Measurements from ENCODE around the gene MGAT5.

MGAT5 gene

DNA sequence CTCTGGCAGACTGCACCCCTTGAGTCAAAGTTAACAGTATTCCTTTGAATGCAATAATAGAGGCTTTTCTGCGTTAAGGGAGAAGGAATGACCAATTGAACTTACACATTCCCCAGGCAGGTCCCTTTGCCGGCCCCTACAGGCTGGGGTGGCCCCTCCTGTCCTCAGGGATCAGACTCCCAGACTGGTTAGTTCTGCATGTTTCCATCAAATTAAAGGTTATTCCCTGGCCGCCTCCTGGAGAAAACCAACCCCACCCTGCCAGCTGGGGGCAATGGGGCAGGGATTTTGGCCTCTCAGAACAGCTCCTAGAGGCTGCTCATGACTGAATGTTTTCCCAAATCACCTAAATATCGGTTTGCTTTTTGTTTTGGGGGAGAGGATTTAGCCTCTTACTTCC, 199.6 kb downstream of the MGAT5 start (continued):
- no peak for TF ChIP-seq CREB5 (CRISPR knock-in tag; IDR thresholded peaks at IDR 0.05; ENCODE audit: low read depth)

DNA sequence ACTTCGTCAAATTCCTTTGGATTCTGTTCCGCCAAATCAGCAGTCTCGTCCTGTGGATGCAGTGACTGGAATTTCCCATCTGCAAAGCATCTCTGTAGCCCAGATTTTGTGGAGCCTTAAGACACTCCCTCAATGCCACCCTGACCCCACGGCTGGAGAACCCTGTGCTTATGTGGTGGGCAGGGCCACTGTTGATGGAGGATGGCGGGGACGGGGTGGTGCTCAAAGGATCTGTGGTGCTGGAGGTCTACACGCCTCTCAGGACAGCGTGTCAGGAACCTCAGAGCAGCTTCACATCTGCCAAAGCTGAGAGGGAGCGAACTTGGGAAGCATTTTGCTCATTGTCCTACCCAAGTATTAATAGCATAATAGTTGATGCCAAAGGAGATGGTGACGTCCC, 200.1 kb downstream of the MGAT5 start:
- TF ChIP-seq ZNF565 (CRISPR knock-in tag; conservative IDR thresholded peaks at IDR 0.05; ENCODE audit: low read depth) (no peak), ZC3H10 (CRISPR knock-in tag; IDR thresholded peaks at IDR 0.05) (no peak), PPARA (CRISPR knock-in tag; IDR thresholded peaks at IDR 0.05; ENCODE audit: borderline replicate concordance) (no peak), ISL1 (CRISPR knock-in tag; IDR thresholded peaks at IDR 0.05) (no peak), ZNF70 (CRISPR knock-in tag; IDR thresholded peaks at IDR 0.05) (no peak), TSHZ2 (CRISPR knock-in tag; IDR thresholded peaks at IDR 0.05) (no peak), ZNF8 (CRISPR knock-in tag; IDR thresholded peaks at IDR 0.05) (no peak), CSDC2 (CRISPR knock-in tag; IDR thresholded peaks at IDR 0.05) (no peak), ESRRG (CRISPR knock-in tag; IDR thresholded peaks at IDR 0.05) (no peak), RARB (CRISPR knock-in tag; IDR thresholded peaks at IDR 0.05) (no peak), GLIS3 (CRISPR knock-in tag; IDR thresholded peaks at IDR 0.05) (no peak), CREB5 (CRISPR knock-in tag; IDR thresholded peaks at IDR 0.05; ENCODE audit: low read depth) (no peak), ZFP30 (CRISPR knock-in tag; IDR thresholded peaks at IDR 0.05) (no peak), SNAI2 (CRISPR knock-in tag; IDR thresholded peaks at IDR 0.05) (no peak), TOX (CRISPR knock-in tag; IDR thresholded peaks at IDR 0.05; ENCODE audit: borderline replicate concordance) (no peak), BACH2 (CRISPR knock-in tag; IDR thresholded peaks at IDR 0.05; ENCODE audit: borderline replicate concordance) (no peak), TCF4 (CRISPR knock-in tag; IDR thresholded peaks at IDR 0.05; ENCODE audit: borderline replicate concordance) (no peak)
- TF ChIP-seq, protein P1, sequence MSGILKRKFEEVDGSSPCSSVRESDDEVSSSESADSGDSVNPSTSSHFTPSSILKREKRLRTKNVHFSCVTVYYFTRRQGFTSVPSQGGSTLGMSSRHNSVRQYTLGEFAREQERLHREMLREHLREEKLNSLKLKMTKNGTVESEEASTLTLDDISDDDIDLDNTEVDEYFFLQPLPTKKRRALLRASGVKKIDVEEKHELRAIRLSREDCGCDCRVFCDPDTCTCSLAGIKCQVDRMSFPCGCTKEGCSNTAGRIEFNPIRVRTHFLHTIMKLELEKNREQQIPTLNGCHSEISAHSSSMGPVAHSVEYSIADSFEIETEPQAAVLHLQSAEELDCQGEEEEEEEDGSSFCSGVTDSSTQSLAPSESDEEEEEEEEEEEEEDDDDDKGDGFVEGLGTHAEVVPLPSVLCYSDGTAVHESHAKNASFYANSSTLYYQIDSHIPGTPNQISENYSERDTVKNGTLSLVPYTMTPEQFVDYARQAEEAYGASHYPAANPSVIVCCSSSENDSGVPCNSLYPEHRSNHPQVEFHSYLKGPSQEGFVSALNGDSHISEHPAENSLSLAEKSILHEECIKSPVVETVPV (CRISPR knock-in tag; IDR thresholded peaks at IDR 0.05) = no peak
- ATAC-seq = no peak

- no peak for ATAC-seq
- TF ChIP-seq ZC3H10 (CRISPR knock-in tag; IDR thresholded peaks at IDR 0.05) = no peak
- no peak for TF ChIP-seq TCF4 (CRISPR knock-in tag; IDR thresholded peaks at IDR 0.05; ENCODE audit: borderline replicate concordance)
- TF ChIP-seq GLIS3 (CRISPR knock-in tag; IDR thresholded peaks at IDR 0.05) = no peak
- no peak for TF ChIP-seq OSR1 (CRISPR knock-in tag; IDR thresholded peaks at IDR 0.05)
- TF ChIP-seq SNAI2 (CRISPR knock-in tag; IDR thresholded peaks at IDR 0.05) = no peak
- TF ChIP-seq PPARA (CRISPR knock-in tag; IDR thresholded peaks at IDR 0.05; ENCODE audit: borderline replicate concordance) = no peak
- TF ChIP-seq, protein P2, sequence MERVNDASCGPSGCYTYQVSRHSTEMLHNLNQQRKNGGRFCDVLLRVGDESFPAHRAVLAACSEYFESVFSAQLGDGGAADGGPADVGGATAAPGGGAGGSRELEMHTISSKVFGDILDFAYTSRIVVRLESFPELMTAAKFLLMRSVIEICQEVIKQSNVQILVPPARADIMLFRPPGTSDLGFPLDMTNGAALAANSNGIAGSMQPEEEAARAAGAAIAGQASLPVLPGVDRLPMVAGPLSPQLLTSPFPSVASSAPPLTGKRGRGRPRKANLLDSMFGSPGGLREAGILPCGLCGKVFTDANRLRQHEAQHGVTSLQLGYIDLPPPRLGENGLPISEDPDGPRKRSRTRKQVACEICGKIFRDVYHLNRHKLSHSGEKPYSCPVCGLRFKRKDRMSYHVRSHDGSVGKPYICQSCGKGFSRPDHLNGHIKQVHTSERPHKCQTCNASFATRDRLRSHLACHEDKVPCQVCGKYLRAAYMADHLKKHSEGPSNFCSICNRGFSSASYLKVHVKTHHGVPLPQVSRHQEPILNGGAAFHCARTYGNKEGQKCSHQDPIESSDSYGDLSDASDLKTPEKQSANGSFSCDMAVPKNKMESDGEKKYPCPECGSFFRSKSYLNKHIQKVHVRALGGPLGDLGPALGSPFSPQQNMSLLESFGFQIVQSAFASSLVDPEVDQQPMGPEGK (CRISPR knock-in tag; IDR thresholded peaks at IDR 0.05; ENCODE audit: borderline replicate concordance) = no peak
- TF ChIP-seq CSDC2 (CRISPR knock-in tag; IDR thresholded peaks at IDR 0.05) = no peak
Measured at GRCh38 chr2:134454426-134454825, 200.6 kb downstream of the MGAT5 start.

- no peak for ATAC-seq
- TF ChIP-seq ZC3H10 (CRISPR knock-in tag; IDR thresholded peaks at IDR 0.05) = no peak
- TF ChIP-seq, protein P1 (CRISPR knock-in tag; IDR thresholded peaks at IDR 0.05) = no peak
- TF ChIP-seq TCF4 (CRISPR knock-in tag; IDR thresholded peaks at IDR 0.05; ENCODE audit: borderline replicate concordance) = no peak
- no peak for TF ChIP-seq ZNF70 (CRISPR knock-in tag; IDR thresholded peaks at IDR 0.05)
- no peak for TF ChIP-seq ZFP30 (CRISPR knock-in tag; IDR thresholded peaks at IDR 0.05)
- TF ChIP-seq POU6F1 (CRISPR knock-in tag; IDR thresholded peaks at IDR 0.05; ENCODE audit: borderline replicate concordance, low read depth) = no peak
- no peak for TF ChIP-seq ZNF565 (CRISPR knock-in tag; conservative IDR thresholded peaks at IDR 0.05; ENCODE audit: low read depth)
- TF ChIP-seq ZNF8 (CRISPR knock-in tag; IDR thresholded peaks at IDR 0.05) = no peak
- TF ChIP-seq RARB (CRISPR knock-in tag; IDR thresholded peaks at IDR 0.05) = no peak
- no peak for TF ChIP-seq ZFP3 (CRISPR knock-in tag; IDR thresholded peaks at IDR 0.05)
- no peak for TF ChIP-seq CSDC2 (CRISPR knock-in tag; IDR thresholded peaks at IDR 0.05)
- TF ChIP-seq PPARA (CRISPR knock-in tag; IDR thresholded peaks at IDR 0.05; ENCODE audit: borderline replicate concordance) = no peak
- TF ChIP-seq CREB5 (CRISPR knock-in tag; IDR thresholded peaks at IDR 0.05; ENCODE audit: low read depth) = no peak
- no peak for TF ChIP-seq OSR1 (CRISPR knock-in tag; IDR thresholded peaks at IDR 0.05)
Measured at GRCh38 chr2:134454931-134455330, 201.1 kb downstream of the MGAT5 start.
